ENCODE results near the gene NOMO2.
"Not testable (repeated sequence)": the region's sequence is repeated elsewhere in the genome, so short reads cannot be mapped to it uniquely, and the experiment has no call there.

- TF ChIP-seq TAF1, POLR2A, POLR2AphosphoS5, SPI1, POU2F2 (IDR thresholded peaks at IDR 0.05; ENCODE audit: low read depth, low read length): not testable (repeated sequence)
Observed at GRCh38 chr16:18585789-18586188, 23.9 kb upstream of the NOMO2 start.
